ENCODE measurements around the gene IFT81. TPM values are rescaled to one million over a fixed set of nuclear protein-coding genes. Genes with fewer than 3 reads are reported as not detected.
"Not testable (repeated sequence)": the region's sequence is repeated elsewhere in the genome, so short reads cannot be mapped to it uniquely, and the experiment has no call there.

Gene IFT81
- total RNA-seq, 2 donors from 2014 or later: 7.5 to 12.0 TPM

- Histone ChIP-seq H3K36me3 (peaks cover 19% of the 10 kb centered on the region), H3K9me3 (no peaks in the 10 kb centered on the region), H3K4me1 (no peaks in the 10 kb centered on the region), H3K27ac (no peak overlapping the region), H3K27me3 (no peaks in the 10 kb centered on the region), H3K4me3 (no peak overlapping the region)
- no peak for TF ChIP-seq CTCF (IDR thresholded peaks at IDR 0.05)
- no peak for DNase-seq (ENCODE audit: low spot score)
Observed at GRCh38 chr12:110203546-110203945, 79.4 kb downstream of the IFT81 start.

GRCh38 chr12:110205931-110206330 lies 81.8 kb downstream of the IFT81 start:
- Histone ChIP-seq H3K4me1 (no peaks in the 10 kb centered on the region), H3K4me3 (no peak overlapping the region), H3K27me3 (no peaks in the 10 kb centered on the region), H3K27ac (no peak overlapping the region), H3K9me3 (no peaks in the 10 kb centered on the region), H3K36me3 (peaks cover 19% of the 10 kb centered on the region)
- no peak for DNase-seq (ENCODE audit: low spot score)
- TF ChIP-seq CTCF (IDR thresholded peaks at IDR 0.05): no peak

- not testable (repeated sequence) for H3K9me3 ChIP-seq; DNase-seq (ENCODE audit: low spot score); H3K36me3 ChIP-seq; H3K27me3 ChIP-seq; H3K4me1 ChIP-seq; H3K27ac ChIP-seq; H3K4me3 ChIP-seq
Observed at GRCh38 chr12:110211639-110212536, 87.7 kb downstream of the IFT81 start.

- Histone ChIP-seq H3K27me3 (no peaks in the 10 kb centered on the region), H3K36me3 (no peaks in the 10 kb centered on the region), H3K4me1 (peaks cover 0 to 18% of the 10 kb centered on the region in 2 donors), H3K9me3 (no peaks in the 10 kb centered on the region), H3K27ac (no peak overlapping the region), H3K4me3 (no peak overlapping the region)
- no peak for TF ChIP-seq CTCF (IDR thresholded peaks at IDR 0.05)
- DNase-seq (ENCODE audit: low spot score): no peak
Observed at GRCh38 chr12:110217996-110218674, 94.0 kb downstream of the IFT81 start.

GRCh38 chr12:110222027-110222426 lies 97.9 kb downstream of the IFT81 start:
- peaks cover 0 to 44% of the 10 kb centered on the region in 2 donors for H3K4me1 ChIP-seq
- H3K36me3 ChIP-seq: no peaks in the 10 kb centered on the region
- H3K27me3 ChIP-seq: no peaks in the 10 kb centered on the region
- DNase-seq (ENCODE audit: low spot score): no peak
- peak overlapping the region; percentile 70 to 80 for H3K27ac ChIP-seq
- H3K9me3 ChIP-seq: no peaks in the 10 kb centered on the region
- no peak overlapping the region for H3K4me3 ChIP-seq
- TF ChIP-seq CTCF (IDR thresholded peaks at IDR 0.05): no peak

- Histone ChIP-seq H3K27ac (peak overlapping the region; percentile 70 to 80), H3K9me3 (no peaks in the 10 kb centered on the region), H3K36me3 (no peaks in the 10 kb centered on the region), H3K4me1 (peaks cover 0 to 44% of the 10 kb centered on the region in 2 donors), H3K4me3 (no peak overlapping the region), H3K27me3 (no peaks in the 10 kb centered on the region)
- TF ChIP-seq CTCF (IDR thresholded peaks at IDR 0.05): no peak
- no peak for DNase-seq (ENCODE audit: low spot score)
Observed at GRCh38 chr12:110222433-110222832, 98.3 kb downstream of the IFT81 start.

Measured in right atrium auricular region (tissue), 2 donors.